Measurements from ENCODE around the gene DELE1. TPM values are rescaled to one million over a fixed set of nuclear protein-coding genes. Genes with fewer than 3 reads are reported as not detected.

DELE1 gene
- total RNA-seq, 4 donors from 2014 or later, result 59.6 to 80.4 (median 75.7) TPM

- H3K4me3 ChIP-seq, result no peak overlapping the region
- H3K9me3 ChIP-seq, result no peaks in the 10 kb centered on the region
- no peak for DNase-seq (ENCODE audit: low spot score in 2 of 2)
- peaks cover 4 to 97% (median 6%) of the 10 kb centered on the region in 3 donors for H3K36me3 ChIP-seq
- no peaks in the 10 kb centered on the region for H3K27me3 ChIP-seq
- no peak for TF ChIP-seq POLR2A (IDR thresholded peaks at IDR 0.05)
- TF ChIP-seq, protein P1, sequence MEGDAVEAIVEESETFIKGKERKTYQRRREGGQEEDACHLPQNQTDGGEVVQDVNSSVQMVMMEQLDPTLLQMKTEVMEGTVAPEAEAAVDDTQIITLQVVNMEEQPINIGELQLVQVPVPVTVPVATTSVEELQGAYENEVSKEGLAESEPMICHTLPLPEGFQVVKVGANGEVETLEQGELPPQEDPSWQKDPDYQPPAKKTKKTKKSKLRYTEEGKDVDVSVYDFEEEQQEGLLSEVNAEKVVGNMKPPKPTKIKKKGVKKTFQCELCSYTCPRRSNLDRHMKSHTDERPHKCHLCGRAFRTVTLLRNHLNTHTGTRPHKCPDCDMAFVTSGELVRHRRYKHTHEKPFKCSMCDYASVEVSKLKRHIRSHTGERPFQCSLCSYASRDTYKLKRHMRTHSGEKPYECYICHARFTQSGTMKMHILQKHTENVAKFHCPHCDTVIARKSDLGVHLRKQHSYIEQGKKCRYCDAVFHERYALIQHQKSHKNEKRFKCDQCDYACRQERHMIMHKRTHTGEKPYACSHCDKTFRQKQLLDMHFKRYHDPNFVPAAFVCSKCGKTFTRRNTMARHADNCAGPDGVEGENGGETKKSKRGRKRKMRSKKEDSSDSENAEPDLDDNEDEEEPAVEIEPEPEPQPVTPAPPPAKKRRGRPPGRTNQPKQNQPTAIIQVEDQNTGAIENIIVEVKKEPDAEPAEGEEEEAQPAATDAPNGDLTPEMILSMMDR (IDR thresholded peaks at IDR 0.05), result no peak
- no peak for TF ChIP-seq EP300 (IDR thresholded peaks at IDR 0.05)
- H3K4me1 ChIP-seq, result no peaks in the 10 kb centered on the region
- no peak overlapping the region for H3K27ac ChIP-seq
These were observed 62.4 kb downstream of the DELE1 start for GRCh38 chr5:141986072-141986471.

GRCh38 chr5:141989720-141990119 is 66.0 kb downstream of the DELE1 start:
- Histone ChIP-seq H3K36me3 (peaks cover 4 to 89% (median 6%) of the 10 kb centered on the region in 3 donors), H3K4me3 (no peak overlapping the region), H3K27me3 (no peaks in the 10 kb centered on the region), H3K9me3 (no peaks in the 10 kb centered on the region), H3K27ac (no peak overlapping the region), H3K4me1 (peaks cover 0 to 13% (median 3%) of the 10 kb centered on the region in 4 donors)
- no peak for DNase-seq (ENCODE audit: low spot score in 2 of 2)
- 0 to 42% methylated on average over 1 of the region's 1 CpG for WGBS, 2 donors
- TF ChIP-seq POLR2A (IDR thresholded peaks at IDR 0.05) (no peak), EP300 (IDR thresholded peaks at IDR 0.05) (no peak)
- TF ChIP-seq, protein P1 (IDR thresholded peaks at IDR 0.05), result no peak

Other genes starting within 250 kb of the DELE1 start
- gene ARAP3, start 241.6 kb upstream of the DELE1 start, total RNA-seq, result 10 to 100 TPM in 2 of 4 donors, 1 to 10 TPM in 2; 4.4 to 11.8 (median 9.4) TPM
- 10 to 100 TPM; 19.9 to 55.5 (median 44.9) TPM for gene PCDH1, start 45.5 kb upstream of the DELE1 start, total RNA-seq
- gene PCDH12, start 34.3 kb downstream of the DELE1 start, total RNA-seq, result 1 to 10 TPM; 1.0 to 4.5 (median 2.6) TPM
- gene RNF14, start 45.2 kb downstream of the DELE1 start, total RNA-seq, result 10 to 100 TPM; 48.0 to 70.5 (median 57.8) TPM
- 10 to 100 TPM; 14.0 to 29.7 (median 16.3) TPM for gene GNPDA1, start 89.2 kb downstream of the DELE1 start, total RNA-seq
- gene NDFIP1, start 184.9 kb downstream of the DELE1 start, total RNA-seq, result 100 to 1,000 TPM in 2 of 4 donors, 10 to 100 TPM in 2; 96.1 to 172 (median 107) TPM